ENCODE data around the gene POC1B.

GRCh38 chr12:89432396-89432795 lies 93.5 kb downstream of the POC1B start:
- TF ChIP-seq CTCF (IDR thresholded peaks at IDR 0.05) (no peak), EZH2 (IDR thresholded peaks at IDR 0.05) (no peak), EZH2phosphoT487 (IDR thresholded peaks at IDR 0.05) (no peak)
